IPS DF 4.7 (cell line): ENCODE results near the gene ATXN7.

Experiments
- DNase-seq: peaks from one replicate; pipeline ENCODE4 v3.0.0-alpha.2; 2013; ENCODE audit warnings: low spot score; ENCODE audit errors: extremely low read depth

Gene ATXN7

DNA sequence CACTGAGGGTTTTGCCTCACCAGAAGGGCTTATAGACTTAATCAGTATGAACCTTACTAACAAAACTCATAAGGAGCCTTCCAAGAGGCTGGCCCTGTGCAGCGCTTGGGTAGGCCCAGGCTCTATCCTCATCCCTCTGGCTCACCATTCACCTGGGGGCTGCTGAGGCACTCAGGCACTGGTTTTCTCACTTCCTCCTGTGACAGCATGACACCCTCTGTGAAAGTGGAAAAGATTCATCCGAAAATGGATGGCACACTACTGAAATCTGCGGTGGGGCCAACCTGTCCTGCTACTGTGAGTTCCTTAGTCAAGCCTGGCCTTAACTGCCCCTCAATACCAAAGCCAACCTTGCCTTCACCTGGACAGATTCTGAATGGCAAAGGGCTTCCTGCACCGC, 118.3 kb downstream of the ATXN7 start:
- DNase-seq: no peak

DNA sequence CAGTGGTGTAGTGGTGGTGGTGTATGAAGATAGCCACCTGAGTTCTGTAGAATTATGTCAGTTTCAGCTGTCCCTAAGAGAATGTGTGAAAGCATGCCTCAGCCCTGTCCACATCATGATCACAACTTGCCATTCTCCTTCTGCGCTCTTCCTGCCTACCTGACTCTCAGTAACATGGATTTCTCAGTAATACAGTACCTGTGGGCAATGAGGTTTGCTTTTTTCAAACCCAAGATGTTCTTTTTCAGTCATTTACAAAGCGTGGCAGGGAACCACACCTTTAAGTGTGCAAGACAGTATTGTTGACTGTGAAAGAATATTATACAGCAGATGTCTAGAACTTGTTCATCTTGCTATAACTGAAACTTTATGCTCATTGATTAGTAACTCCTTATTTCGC, 120.7 kb downstream of the ATXN7 start:
- no peak for DNase-seq

DNA sequence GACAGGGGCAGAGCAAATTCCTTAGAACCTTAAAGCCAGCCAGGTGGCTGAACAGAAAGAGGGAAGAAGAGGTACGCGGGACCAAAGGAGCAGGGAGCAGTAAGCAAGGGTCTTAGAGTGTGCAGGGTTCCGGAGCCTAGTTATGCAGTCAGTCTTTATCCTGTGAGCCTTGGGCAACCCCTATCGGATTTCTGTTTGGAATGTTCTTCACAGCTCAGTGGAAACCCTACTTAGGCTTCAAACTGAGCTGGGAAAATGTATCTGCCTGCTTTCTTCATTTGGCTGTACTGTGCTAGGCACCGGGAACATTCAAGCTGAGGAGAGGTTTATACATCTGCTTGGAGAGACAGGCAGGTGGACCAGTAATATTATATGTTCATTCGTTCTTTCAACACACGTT, 122.5 kb downstream of the ATXN7 start:
- DNase-seq: no peak

DNA sequence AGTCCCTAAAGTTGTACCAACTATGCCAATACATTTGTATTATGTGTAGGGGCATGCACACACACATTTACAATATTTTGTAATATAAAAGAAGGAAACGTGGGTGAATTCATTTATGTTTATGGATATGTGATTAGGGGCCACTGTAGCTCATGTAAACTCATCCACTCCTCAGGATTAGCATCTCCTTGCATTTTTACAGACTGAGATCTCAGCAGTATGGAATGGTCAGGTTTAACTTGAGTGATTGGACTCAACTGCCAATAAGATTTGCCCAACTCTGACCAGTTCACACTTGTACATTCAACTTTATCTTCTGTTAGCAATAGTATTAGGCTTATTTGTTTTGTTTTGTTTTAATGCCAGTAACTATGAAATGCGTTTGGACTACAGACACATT, 123.2 kb downstream of the ATXN7 start:
- no peak for DNase-seq

DNA sequence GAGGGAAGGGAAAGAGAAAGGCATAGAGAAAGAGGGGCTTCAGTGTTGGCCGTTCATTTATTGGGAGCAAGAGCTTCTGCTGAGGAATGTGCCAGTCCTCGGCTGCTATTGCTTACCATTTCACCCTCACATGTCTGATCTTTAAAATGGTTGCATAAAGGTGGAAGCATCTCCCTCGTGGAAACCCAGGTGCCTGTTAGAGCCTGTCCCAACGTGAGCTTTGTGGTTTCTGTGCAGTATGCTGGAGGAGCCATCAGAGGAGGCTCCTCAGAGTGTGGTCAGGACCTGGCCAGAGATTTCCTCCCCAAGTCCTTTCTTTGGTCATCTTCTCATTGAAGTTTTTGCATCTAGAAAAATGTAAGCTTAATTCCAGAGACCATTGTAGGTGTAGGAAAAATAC, 125.3 kb downstream of the ATXN7 start:
- no peak for DNase-seq

DNA sequence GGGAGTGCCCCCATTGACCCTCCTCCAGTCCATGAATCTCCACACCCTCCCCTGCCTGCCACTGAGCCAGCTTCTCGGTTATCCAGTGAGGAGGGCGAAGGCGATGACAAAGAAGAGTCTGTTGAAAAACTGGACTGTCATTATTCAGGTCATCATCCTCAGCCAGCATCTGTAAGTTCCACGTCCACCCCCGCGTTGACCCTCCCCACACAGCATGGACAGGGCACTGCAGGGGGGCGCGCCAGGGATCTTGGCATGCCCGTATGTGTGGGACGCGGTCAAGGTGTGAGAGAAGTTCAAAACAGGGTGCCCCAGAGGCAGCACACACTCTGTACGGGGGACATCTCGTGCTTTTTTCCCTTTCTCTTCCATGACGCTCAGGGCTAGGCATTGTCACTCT, 126.5 kb downstream of the ATXN7 start:
- DNase-seq: no peak

DNA sequence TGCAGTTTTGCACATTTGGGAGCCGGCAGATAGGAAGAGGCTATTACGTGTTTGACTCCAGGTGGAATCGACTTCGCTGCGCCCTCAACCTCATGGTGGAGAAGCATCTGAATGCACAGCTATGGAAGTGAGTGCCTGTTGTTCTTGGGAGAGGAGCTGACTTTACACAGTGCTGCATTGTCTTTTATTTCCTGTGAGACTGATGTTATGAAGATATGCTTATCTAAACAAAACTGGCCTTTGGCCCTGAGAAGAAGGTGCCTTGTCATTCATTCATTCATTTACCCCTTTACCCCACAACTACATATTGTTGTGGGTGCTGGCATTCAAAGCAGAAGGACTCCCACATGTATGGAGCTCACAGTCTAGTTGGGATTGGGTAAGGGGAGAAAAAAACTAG, 127.1 kb downstream of the ATXN7 start:
- DNase-seq: no peak

DNA sequence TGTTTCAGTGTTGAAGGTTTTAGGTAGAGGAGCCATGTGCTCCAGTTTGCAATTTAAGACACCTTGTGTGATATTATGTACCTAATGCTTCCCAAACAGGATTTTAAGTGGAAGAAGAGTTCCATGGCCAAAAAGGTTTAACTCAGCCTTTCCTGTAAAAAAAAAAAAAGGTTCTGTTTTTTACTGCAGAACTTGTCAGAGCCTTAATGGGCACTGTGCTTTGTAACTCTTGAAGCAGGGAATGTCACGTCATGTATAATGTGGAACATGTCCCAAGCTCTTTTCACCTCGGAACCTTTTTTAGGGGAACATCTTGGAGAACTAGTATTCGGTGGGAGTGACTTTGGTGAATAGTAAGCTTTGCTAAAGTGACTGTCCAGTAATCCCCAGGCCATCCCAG, 128.0 kb downstream of the ATXN7 start:
- DNase-seq: no peak

DNA sequence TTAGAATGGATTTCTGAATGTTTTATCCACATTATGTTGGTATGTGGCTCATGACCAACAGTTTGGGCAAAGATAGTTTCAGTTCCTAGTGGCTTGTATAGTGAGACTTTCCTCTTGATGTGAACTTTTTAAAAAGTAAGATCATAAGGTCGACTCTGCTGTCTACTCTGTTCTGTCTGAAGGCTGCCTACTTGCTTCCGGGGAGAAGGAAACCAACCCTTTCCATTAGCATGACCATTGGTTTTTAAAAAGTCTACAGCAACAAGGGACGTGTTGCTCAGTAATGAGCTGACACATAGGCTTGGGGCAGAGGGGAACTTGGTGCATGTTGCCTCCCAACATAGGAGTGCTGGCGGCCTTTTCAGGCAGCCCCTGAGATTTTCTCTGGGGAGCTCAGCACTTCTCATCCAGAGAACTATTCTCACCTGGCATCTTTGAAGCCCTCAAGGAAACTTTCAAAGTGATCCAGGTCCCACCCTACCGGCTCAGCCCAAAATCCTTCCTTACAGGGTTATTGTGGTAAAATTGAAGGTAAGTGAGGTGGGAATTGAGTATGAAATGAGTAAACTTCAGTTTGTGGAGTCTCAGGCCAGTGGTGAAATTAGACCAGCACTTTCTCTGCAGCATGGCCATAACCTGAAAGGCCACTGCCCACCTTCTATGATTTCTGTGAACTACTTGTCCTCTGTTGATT, 129.0 kb downstream of the ATXN7 start:
- DNase-seq: no peak

DNA sequence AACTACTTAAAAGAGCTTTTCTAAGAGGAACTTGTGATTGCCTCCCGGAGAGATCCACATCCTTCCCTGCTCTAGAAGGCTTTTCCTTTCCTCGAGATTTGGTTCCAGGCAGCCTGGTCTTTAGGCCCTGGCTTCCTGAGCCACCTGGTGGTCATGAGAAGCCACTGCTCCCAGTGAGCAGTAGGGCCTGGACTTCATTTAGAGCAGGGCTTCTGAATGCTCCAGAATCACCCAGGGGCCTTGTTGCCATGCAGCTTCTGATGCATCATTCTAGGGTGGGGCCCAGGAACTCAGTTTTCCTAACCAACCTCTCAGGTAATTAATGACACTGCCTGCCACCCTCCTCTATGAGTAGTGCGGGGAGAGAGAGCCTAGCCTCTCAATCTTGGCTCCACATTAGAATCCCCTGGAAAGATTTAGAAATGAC, 130.0 kb downstream of the ATXN7 start:
- peak; percentile 58 for DNase-seq

DNA sequence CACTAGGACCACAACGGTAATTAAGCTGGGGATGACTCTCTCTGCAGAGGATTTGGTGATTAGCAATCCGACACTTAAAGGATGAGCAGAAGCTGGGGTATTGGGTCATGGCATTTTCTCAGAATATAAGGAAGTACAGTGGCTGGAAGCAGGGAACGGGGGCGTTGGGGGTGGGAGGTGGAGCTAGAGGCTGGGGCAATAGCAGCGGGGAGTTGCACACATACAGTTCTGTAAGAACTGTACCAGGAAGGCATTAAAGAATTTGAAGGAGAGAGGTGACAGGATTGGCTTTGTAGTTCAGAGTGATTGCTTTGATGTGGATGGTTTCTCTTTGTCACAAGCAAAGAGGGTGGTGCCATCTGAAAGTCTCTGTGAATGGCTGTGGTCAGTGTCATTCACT, 131.4 kb downstream of the ATXN7 start:
- DNase-seq: no peak

DNA sequence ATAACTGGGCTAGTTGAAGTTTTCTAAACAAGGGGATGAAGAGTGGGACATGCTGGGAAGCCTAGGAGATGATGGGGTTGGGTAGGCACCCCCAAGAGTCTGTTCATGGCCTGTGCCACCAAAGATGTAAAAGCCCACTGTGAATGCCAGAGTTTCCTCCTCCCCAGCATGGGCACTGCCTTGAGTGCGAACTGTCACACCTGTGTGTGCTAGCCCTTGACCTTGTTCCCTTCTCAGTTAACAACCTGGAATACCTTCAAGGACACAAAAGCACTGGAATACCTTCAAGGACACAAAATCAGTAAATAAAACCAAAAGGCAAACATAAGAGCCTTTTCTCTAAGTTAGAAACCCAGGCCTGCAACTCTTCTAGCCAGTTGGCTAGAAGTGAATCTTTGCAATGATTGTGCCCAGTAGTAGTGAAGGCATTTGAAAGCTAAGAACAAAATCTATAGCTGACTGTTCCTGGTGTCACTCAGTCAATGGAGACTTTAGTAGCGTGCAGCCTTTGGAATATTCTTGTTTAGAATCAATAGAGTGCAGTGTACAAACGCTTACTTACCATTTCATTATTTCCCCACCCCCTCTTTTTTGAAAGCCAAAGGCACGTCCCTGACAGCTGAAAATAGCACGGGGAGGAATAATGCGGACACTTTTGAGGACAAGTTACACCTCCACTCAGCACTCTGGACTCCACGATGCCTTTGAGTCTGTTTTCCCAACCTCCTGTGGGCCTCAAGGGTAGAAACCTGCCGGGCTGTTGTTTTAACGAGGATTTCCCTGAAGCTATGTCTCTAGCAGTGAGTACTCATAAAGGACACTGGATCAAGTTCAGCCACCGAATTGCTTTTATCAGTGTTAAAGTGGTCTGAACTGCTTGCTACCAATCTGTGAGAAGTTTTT, 135.4 kb downstream of the ATXN7 start:
- DNase-seq: no peak

DNA sequence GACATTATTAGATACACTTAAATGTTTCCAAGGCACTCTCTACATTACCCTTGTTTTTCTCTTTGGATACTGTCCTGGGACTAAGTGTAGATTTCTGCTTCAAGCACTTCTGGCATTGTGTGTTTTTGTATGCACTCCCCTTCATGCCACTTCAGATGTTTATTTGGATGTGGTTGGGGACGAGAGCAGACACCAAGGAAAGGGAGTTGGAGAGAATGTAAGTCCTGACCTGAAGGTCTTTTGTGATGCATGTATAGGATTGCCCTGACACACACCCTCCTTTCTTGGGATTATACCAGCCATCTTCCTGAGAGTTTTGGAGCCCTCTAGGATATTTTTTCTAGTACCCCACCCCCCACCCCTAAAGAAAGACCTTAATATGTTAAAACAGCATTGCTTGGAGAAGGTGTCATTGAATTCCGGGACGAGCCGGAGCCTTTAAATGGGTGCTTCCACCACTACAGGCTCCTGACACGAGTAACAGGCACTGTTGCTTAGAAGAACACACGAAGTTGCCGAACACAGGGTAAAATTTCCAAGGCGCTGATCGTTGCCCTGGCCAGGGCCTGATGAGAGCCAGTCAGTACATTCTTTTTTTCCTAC, 136.9 kb downstream of the ATXN7 start:
- no peak for DNase-seq

DNA sequence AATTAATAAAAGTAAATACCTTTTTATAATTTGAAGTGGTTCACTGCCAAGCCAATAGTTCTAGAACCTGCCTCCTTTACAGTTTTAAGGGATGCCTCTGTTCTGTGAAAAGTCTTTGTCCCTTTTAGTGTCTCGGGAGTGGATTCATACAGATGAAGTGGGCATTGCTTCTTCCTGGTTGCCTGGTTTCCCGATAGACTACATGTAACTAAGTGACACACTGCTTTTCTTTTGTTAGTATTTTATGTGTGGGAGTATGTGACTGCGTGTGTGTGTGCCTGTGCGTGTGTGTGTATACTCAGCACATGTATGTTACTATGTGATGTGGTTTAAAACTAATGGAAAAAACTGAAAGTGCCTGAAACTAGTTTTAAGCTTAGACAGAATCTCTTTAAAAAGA, 138.6 kb downstream of the ATXN7 start:
- no peak for DNase-seq

DNA sequence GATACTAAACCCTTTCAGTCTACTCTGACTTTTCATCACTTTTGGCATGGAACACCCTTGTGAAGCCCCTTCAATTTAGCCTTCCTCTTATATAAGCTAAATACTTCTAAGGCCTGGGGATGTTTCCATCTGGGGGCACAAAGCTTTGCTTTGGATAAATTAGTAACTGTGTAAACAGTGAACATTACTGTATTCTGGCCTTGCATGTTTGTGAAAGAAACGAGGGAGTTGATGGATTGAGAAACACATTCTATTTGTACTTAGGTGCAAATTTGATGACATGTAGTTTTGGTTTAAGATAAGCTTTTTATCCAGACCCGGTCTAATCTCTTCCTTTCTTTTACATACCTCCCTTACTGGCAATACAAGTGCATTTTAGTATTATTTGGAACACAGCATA, 139.9 kb downstream of the ATXN7 start:
- no peak for DNase-seq

DNA sequence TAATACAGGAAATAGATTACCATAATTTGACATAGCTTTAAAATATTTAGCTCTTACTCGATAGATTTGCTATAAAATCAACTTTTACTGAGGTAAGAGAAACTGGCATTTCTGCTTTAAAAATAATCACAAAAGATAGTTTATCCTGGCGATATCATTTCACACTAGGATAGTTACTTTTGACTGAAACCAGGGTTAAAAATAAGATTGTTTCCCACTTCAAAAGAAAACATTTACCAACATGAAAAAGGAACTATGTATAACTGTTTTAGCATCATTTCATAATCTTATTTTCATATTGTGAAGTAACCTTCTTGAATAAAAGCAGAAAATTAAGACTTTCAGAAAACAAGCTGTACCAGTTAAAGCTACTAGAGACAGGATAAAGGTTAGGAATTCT, 144.3 kb downstream of the ATXN7 start:
- no peak for DNase-seq

DNA sequence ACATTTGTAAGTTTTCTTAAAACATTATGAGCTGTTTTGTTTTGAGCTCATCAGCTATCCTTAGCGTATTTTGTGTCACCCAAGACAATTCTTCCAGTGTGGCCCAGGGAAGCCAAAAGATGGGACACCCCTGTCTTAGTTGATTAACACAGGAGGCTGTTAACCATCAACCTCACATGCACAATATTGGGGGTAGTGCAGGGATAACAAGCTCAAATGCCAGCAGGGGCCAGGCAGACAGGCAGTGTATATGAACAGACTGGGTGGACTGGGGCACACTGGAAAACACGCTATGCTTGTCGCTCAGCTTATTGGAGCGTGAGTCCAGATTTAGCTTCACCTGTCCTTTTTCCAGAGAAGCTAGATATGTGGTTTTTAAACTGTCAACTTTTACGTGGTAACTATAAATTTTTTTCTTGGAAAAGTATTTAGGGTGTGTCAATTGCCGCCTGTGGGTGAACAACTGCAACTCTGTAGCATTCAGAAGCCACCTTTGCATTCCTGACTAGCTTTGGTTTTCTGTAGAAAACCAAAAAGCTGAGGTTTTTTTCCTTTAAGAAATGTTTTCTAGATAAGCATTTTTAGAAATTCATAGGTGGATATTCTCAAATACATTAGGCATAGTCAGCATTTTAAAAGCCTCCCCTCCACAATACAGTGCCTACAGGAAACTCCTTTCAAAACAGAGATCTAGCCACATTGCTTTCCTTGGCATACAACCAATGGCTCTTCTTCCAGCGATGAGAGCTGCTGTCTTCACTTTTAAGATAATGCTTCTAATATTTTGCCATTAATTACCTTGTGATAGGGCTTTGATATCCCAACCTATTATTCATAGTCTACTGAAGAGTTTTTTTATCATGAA, 145.1 kb downstream of the ATXN7 start:
- DNase-seq: no peak

DNA sequence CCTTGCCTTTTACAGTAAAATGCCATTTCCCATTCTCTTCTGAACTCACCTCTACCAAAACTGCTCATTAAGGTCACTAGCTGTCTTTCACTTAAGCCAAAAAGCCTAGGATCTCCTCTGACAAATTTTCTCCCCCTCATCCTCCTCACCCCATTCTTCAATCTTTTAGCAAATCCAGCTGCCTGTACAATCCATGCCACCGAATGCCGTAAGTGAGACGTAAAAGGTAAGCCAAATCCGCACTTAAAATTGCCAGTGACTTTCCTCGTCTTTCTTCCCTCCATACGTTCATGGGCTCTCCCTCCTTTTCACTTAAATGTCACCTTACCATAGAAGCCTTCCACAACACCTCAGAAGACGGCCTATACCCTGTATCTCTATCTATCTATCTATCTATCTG, 145.9 kb downstream of the ATXN7 start:
- no peak for DNase-seq

DNA sequence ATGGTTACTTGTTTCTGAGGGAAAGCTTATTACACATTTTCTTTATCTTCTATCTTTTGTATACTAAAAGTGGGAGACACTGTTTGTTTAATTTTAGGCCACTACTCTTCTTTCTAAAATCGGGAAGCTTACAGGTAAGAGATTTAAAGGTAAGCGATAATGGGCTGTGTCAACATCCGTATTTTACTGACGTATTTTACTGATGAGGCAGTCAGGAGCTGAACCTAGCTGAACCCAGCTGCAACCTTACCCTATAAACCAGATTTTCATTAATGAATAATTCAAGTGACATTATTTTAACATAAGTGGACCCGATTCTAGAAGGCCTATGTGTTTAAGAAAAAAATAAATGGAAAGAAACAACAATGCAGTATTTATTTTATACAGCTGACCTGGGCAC, 146.5 kb downstream of the ATXN7 start:
- no peak for DNase-seq

DNA sequence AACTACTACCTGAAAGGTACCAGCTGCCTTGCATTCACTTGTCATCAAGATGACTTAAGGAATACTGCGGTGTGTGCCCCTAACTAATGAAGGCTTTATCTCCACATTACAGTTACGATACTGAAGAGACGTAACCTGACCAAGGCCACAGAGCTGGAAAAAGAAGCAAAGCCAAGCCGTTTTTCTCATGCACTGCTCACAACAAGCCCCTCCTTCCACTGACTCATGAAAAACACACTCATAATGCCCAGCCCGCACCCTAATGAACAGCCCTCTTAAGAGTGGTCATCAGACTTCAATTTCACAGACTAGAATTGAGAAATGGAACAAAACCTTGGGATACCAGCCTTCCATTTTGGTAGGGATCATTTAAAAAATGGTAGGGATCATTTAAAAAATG, 148.0 kb downstream of the ATXN7 start:
- DNase-seq: no peak

DNA sequence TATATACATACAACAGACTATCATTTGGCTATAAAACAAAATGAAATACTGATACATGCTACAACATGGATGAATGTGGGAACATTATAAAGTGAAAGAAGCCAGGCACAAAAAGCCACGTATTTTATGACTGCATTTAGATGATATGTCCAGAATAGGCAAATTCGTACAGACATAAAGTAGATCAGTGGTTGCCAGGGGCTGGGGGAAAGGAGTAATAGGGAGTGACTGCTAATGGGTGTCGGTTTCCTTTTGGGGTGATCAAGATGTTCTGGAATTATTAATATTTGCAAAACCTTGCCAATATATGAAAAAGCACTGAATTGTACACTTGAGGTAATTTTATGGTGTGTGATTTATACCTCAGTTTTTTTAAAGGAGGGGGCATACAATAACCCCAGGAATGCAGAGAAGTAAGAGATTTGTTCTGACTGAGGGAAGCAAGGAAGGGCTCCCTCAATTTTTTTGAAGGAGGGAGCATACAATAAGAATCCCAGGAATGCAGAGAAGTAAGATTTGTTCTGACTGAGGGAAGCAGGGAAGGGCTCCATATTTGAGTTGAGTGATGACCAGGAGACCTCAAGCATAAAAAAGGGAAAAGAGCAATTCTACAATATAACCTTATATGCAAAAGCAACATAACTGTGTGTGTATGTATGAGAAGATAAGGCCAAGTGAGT, 153.4 kb downstream of the ATXN7 start:
- DNase-seq: no peak
